IPS-NIHi7 (cell line): Measurements from ENCODE around the gene PATZ1.
"Not testable (repeated sequence)": the region's sequence is repeated elsewhere in the genome, so short reads cannot be mapped to it uniquely, and the experiment has no call there.

Experiments used
- DNase-seq: peaks from one replicate; pipeline ENCODE4 v3.0.0; 2012; ENCODE audit warnings: mixed read lengths; ENCODE audit errors: extremely low spot score

PATZ1 gene, protein sequence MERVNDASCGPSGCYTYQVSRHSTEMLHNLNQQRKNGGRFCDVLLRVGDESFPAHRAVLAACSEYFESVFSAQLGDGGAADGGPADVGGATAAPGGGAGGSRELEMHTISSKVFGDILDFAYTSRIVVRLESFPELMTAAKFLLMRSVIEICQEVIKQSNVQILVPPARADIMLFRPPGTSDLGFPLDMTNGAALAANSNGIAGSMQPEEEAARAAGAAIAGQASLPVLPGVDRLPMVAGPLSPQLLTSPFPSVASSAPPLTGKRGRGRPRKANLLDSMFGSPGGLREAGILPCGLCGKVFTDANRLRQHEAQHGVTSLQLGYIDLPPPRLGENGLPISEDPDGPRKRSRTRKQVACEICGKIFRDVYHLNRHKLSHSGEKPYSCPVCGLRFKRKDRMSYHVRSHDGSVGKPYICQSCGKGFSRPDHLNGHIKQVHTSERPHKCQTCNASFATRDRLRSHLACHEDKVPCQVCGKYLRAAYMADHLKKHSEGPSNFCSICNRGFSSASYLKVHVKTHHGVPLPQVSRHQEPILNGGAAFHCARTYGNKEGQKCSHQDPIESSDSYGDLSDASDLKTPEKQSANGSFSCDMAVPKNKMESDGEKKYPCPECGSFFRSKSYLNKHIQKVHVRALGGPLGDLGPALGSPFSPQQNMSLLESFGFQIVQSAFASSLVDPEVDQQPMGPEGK

DNA sequence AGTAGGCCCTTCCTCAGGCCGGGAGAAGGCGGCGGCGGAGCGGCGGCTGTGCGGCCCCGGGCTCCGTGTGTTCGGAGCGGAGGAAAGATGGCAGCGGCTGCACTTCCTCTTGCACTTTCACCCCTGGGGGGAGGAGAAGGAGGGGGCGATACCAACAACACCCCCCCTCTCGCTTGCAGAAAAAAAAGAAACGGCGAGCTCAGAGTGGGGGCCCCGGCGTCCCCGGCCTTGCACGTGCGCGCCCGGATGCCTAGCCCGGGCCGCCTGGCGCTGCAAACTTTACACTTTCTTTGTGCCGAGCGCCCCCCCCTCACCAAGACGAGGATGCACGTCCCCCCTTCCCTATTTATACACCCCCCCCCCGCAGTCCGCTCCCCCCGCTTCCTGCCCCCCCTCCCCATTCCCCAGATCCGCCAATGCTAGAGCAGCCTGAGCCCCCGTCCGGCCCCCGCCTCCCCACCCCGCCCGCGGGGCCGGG lies at the start of gene PATZ1:
Gene PATZ1 (minus strand): TSS at position 92 of the 478 bp plus-strand sequence. CDS start 744 bp downstream, outside the sequence.
- DNase-seq: peak; percentile 58

DNA sequence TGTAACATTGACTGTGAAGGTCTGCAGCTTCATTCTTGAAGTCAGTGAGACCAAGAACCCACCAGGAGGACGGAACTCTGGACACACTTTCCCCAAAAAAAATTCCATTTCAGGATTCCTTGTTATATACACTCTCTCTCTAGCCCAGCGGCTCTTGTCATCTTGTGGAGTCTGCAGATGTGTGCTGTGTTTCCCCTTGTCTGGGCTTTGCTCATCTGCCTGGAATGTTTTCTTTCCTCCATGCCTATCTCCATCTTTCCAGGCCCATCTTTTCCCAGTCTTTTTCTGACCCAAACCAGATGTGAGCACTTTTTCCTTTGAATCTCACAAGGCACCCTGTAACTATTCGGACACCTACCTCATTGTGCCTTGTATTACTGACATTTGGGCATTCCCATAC lies 48.2 kb upstream of the PATZ1 start:
- no peak for DNase-seq

DNA sequence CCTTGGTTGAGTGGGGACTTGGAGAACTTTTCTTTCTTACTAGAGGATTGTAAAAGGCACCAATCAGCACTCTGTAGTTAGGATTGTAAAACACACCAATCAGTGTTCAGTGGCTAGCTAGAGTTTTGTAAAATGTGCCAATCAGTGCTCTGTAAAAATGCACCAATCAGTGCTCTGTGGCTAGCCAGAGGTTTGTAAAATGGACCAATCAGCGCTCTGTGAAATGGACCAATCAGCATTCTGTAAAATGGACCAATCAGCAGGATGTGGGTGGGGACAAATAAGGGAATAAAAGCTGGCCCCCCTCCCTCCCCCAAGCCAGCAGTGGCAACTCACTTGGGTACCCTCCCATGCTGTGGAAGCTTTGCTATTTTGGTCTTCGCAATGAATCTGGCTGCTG lies 47.7 kb upstream of the PATZ1 start:
- DNase-seq: no peak

DNA sequence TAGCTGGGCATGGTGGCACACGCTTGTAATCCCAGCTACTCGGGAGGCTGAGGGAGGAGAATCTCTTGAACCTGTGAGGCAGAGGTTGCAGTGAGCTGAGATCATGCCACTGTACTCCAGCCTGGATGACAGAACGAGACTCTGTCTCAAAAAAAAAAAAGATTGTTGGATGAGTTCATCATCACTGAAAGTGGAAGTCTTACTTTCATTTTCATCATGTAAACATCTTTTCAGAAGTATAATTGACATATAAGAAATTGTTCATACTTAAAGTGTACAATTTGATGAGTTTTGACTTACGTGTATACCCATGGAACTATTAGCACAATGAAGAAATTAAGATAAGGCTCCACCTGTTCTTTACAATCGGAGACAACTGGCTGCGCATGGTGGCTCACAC lies 32.5 kb upstream of the PATZ1 start:
- not testable (repeated sequence) for DNase-seq

DNA sequence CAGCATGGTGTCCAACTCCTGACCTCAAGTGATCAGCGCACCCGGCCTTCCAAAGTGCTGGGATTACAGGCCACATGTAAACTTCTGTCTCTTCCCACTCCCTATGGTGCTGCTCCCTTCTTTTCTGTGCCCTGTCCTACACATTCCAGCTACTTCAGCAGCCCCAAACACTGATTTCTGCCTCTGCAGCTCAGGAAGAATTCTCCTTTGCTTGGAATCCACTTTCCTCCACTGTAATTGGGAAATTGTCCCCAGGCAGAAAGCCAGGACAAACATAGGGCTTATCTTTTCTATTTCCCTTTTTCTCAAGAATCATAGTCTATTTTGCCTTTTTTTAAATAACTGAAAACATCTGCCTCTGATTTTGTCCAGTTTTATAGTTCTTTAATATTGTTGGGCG lies 32.0 kb upstream of the PATZ1 start:
- no peak for DNase-seq

DNA sequence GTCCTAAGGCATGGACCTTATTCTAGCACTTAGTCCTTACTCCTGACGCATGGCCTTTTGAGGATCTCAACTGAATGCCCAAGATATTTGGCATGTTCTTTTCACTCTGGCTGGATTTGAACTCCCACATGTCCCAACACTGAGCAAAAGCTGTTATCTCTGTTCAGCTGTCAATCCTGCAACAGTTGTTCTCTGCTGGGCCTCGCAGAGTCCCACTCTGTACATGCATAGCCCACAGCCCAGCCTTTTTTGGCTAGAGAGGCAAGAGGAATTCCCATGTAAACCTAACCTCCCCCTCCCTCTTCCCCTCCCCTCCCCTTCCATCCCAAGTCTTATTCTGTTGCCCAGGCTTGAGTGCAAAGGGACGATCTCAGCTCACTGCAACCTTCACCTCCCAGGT lies 31.5 kb upstream of the PATZ1 start:
- DNase-seq: no peak

DNA sequence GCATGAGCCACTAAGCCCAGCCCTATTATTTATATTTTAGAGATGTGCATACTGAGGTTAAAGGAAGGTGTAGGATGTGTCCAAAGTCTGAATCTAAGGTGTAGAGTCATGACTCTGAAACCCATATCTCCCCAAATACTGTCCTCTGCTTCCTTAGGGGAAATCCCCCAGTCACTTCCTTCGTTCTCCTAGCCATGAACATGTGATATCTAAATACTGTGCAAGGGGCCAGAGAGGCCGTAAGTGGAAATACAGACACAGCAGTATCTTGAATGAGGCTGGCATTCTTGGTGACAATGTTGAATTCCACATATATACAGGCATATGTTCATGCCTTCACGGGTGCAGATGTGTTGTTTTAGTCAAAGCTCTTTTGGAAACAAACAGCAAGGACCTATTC lies 21.3 kb upstream of the PATZ1 start:
- DNase-seq: no peak

DNA sequence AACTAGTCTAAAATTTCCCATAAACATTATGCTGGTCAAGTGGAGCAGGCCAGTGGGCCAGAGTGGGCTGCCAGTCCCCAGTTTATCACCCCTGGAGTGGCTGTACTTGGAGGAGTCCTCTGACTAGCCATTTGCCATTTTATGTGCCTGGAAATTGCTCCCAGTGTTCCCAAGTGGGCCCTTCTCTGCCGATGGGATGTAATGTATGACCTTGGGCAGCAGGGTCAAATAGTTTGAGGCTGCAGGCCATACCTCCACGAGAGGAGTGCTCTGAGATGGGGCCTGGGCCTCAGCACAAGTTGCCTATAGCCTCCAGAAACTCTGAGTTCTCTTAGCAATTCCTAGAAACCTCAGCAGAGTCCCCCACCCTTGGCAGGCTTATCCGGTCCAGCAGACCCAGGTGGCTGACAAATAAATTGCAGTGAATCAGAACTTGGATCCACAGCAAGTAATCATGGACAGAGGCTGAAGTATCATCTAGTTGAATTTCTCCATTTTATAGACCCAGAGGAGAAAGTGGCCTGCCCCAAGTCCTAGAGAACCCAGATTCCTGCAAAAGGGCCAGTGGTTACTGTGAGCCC lies 17.8 kb upstream of the PATZ1 start:
- peak; percentile 11 for DNase-seq

DNA sequence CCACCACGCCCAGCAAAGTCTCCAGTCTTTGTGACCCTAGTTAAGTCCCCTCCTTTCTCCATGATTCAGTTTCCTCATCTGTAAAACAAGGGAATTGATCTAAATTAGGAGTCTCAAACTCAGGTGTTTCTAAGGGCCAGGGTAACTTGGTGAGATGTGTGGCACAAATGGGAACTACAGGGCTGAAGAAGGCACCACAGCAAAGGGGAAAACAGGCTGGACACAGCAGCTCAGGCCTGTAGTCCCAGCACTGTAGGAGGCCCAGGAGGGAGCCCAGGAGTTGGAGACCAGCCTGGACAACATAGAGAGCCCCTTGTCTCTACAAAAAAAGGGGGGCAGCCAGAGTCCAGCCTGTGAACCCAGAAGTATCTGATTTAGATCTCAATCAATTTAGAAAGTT lies 15.6 kb upstream of the PATZ1 start:
- no peak for DNase-seq

DNA sequence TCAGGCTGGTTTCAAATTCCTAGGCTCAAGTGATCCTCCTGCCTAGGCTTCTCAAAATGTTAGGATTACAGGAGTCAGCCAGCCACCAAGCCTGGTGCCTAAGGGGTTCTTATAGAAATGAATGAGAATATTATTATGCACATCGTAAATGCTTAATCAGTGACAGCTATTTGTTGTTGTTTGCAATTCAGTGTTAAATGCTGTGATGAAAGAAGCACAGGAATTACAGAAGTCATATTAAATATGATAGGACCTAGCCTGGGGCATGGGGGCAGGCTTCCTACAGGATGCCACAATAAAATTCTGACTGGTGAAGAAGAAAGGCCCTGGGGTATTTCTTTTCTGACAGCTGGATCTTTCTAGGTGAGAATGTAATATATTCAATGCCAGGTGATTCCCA lies 13.9 kb upstream of the PATZ1 start:
- no peak for DNase-seq

DNA sequence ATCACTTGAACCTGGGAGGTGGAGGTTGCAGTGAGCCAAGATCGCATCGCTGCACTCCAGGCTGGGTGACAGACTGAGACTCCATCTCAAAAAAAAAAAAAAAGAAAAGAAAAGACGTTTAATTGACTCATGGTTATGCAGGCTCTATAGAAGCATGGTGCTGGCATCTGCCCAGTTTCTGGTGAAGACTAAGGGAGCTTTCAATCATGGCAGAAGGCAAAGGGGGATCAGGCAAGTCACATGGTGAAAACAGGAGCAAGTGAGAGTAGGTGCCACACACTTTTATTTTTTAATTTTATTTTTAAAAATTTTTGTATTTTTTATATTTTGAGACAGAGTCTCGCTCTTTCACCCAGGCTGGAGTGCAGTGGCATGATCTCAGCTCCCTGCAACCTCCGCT lies 8.4 kb upstream of the PATZ1 start:
- DNase-seq: no peak

DNA sequence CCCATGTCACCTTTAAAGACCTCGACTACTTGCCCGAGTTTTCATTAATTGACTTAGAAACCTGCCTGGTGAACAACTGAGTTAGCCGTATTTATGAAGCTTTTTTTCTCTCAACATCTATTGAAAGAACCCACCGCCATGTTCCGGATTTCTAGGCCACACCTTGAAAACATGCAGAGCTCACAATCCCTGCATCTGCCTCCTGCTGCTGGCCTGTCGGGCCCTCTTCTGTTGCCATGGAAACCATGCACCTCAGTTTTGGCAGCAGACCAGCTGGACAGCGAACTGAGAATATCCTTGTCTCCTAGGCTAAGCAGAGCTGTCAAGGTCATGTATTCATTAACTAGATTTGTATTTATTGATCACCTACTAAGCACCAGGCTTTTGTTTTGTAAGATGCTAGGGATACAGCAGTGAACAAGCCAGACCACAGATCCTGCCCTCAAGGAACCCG lies 4.3 kb upstream of the PATZ1 start:
- DNase-seq: peak; percentile 53

DNA sequence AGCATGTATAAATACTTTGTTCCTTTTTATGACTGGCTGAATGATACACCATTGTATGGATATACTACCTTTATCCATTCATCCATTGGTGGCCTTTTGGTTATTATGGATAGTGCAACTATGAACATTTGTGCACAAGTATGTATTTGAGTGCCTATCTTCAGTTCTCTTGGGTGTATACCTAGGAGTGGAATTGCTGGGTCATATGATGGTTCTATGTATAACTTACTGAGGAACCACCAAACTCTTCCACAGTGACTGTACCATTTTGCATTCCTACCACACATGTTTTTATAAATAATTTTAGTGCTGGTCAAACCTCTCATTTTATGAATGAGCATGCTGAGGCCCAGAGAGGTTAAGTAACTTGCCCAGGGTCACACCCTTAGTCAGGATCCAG lies 3.8 kb upstream of the PATZ1 start:
- DNase-seq: no peak

DNA sequence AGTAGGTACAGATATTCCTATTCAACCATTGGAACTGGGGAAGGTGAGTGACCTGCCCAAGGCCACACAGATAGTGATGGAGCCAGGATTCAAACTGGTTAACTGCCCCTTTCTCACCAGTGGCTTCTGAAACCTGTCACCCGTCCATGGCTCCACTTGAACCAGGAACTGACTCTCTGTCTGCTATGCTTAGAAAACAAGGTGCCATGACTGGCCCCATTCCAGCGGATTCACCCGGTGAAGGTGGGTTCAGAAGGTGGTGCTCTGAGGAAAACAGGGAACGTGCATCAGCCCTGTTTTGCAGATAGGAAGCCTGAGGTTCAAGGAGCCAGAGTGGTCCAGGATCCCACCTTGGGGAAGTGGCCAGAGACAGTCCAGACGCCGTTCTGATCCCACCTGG lies 2.6 kb upstream of the PATZ1 start:
- no peak for DNase-seq

DNA sequence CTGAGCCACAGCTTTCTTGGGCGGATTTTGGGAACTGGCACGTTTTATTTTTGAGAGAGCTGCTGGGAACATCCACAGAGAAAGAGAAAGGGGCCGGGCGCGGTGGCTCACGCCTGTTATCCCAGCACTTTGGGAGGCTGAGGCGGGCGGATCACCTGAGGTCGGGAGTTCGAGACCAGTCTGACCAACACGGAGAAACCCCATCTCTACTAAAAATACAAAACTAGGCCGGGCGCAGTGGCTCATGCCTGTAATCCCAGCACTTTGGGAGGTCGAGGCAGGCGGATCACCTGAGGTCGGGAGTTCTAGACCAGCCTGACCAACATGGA lies 1.8 kb upstream of the PATZ1 start:
- not testable (repeated sequence) for DNase-seq

DNA sequence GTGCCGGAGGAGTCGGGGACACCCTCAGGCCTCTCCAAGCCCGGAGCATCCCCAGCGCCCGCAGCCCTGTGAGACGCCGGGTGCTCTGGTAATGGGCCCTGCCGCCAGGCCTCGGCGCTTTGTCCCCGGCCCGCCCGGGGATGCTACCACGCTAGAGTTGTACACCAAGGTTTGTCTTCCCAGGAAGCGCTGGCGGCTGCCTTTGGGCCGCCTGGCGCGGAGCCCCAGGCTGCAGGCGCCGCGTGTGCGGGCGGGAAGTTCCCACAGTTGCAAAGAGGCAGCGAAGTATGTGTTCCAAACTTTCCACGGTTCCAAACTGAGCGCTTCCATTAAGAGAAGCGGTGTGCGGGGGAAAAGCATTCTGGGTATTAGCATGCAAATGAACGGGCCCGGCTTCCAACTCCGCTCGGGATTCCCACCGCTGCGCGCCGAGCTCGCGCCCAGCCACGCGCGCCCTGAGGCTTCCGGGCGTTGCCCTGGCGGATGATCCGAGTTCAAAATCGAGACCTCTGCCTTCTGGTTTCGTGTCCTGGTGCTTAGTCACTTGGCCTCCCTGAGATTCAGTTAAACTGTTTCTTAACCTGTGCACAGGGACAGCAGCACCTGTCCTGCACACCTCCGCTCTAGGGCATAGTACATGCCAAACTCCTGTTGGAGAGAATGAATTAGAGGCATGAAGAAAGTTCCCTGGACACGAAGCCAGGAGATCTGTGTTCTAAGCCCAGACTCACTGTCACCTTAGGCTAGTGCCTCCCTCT lies 1.3 kb upstream of the PATZ1 start:
- peak; percentile 51 for DNase-seq

DNA sequence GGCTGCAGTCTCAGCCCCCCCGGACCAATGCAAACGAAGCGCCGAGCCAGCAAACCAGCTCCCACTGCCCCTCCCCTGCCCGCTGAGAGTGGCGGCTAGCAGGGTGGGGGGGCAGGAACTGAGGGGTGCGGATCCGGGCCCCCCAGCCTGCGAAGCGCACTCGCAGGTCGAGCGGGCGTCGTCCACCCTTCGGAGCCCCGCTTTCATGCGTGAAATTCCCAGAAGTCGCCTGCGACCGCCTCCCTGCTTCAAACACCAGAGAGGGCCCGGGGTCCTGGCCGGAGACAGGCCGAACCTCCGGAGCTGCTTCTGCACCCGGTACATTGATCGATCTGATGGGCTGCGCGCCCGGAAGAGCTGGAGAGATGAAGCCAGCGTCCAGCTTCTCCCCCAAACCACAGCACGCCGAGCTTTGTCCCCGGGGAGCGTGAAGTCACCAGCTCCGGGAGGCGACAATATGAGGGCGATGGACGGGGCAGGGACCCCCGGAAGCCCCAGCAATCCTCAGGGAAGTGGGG lies 646 bp upstream of the PATZ1 start:
- peak; percentile 88 for DNase-seq

DNA sequence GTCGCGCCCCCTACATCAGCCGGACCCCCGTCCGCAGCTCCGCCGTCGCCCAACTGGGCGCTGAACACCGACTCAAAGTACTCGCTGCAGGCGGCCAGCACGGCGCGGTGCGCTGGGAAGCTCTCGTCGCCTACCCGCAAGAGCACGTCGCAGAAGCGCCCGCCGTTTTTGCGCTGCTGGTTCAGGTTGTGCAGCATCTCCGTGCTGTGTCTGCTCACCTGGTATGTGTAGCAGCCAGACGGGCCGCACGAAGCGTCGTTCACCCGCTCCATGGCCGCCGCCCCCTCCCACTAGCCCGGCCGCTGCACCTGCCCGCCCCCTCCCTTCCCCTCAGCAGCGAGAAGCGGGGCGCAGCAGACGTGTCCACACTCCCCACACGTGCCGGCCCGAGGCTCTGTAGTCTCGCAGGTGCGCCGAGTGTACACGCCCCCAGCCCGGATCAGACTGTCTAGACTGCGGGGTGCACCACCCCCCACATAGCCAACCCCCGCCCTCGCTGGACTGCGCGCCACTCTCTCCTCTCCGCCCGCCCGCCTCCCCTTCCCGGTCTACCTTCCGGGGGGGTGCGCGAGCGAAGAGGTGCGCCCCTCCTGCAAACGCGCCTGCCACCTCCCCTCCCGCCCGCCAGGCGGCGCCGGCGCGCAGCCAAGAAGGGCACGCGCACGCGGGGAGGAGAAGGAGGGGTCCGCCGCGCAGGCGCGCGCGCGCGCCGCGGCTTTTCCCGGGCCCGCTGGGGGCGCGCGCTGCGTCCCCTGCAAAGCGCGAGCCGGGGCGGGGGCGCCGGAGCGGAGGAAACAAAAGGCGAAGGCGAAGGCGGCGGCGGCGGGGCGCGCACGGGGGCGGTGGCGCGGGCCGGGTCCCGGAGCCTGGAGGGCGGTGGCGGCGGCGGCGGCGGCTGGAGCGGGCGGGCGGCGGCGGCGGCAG lies 553 bp downstream of the PATZ1 start:
- DNase-seq: peak; percentile 92

DNA sequence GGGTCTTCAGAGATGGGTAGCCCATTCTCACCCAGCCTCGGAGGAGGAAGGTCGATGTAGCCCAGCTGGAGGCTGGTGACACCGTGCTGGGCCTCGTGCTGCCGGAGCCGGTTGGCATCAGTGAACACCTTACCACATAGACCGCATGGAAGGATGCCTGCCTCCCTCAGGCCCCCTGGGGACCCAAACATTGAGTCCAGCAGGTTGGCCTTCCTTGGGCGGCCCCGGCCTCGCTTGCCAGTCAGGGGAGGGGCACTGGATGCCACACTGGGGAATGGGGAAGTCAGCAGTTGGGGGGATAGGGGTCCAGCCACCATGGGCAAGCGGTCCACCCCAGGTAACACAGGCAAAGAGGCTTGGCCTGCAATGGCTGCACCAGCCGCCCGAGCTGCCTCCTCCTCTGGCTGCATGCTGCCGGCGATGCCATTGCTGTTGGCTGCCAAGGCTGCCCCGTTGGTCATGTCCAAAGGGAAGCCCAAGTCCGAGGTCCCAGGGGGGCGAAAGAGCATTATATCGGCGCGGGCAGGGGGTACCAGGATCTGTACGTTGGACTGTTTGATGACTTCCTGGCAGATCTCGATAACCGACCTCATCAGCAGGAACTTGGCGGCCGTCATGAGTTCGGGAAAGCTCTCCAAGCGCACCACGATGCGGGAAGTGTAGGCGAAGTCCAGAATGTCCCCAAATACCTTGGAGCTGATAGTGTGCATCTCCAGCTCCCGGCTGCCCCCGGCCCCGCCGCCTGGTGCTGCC lies 1.4 kb downstream of the PATZ1 start:
- DNase-seq: no peak

DNA sequence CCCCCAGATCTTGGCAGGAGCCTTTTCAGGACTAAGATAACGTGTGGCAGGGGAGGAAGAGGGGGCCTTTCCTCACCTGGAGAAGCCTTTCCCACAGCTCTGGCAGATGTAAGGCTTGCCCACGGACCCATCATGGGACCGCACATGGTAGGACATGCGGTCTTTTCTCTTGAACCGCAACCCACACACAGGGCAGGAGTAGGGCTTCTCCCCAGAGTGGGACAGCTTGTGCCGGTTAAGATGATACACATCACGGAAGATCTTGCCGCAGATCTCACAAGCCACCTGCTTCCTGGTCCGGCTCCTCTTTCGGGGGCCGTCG lies 1.9 kb downstream of the PATZ1 start:
- DNase-seq: no peak
